SH-SY5Y (cell line): ENCODE measurements around the gene DNAI2.

Source experiments
- GATA2 ChIP-seq: IDR thresholded peaks from 2 replicates; pipeline ENCODE4 v1.6.1; 2011; ENCODE audit warnings: mild to moderate bottlenecking, low read depth, low read length
- GATA3 ChIP-seq: IDR thresholded peaks from 2 replicates; pipeline ENCODE4 v1.6.1; 2011; ENCODE audit warnings: low read depth, mild to moderate bottlenecking, low read length, moderate library complexity

DNA sequence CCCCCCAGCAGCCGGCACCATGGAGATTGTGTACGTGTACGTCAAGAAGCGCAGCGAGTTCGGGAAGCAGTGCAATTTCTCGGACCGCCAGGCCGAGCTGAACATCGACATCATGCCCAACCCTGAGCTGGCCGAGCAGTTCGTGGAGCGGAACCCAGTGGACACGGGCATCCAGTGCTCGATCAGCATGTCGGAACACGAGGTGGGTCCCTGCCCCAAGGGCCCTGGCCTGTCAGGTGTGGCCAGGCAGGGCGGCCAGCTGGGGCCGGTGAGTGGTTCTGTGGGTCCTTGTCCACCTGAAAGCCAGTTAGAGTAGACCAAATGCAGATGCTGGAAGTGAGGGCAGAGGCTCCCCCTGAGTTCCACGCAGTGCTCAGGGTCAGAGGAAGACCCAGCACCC lies 7.8 kb downstream of the DNAI2 start:
- TF ChIP-seq GATA2 (no peak), GATA3 (no peak)
